SH-SY5Y (cell line): ENCODE data around the gene TPR.

Experiments used
- GATA2 ChIP-seq: IDR thresholded peaks from 2 replicates; pipeline ENCODE4 v1.6.1; 2011; ENCODE audit warnings: mild to moderate bottlenecking, low read depth, low read length
- GATA3 ChIP-seq: IDR thresholded peaks from 2 replicates; pipeline ENCODE4 v1.6.1; 2011; ENCODE audit warnings: low read depth, mild to moderate bottlenecking, low read length, moderate library complexity

Gene TPR

GRCh38 chr1:186375152-186375928 is at the start of gene TPR, which contains the start of gene ODR4:
TSS of gene TPR (minus strand) at chr1:186375253. CDS start at chr1:186375028, 225 bp downstream.
TSS of gene ODR4 (plus strand) at chr1:186375838. CDS start at chr1:186379786, 3,948 bp downstream.
- TF ChIP-seq GATA2 (peak; percentile 44), GATA3 (no peak)

GRCh38 chr1:186424539-186424938 is 49.5 kb upstream of the TPR start:
- TF ChIP-seq GATA3 (no peak), GATA2 (no peak)

GRCh38 chr1:186421446-186421845 is 46.4 kb upstream of the TPR start:
- TF ChIP-seq GATA3 (no peak), GATA2 (no peak)

- TF ChIP-seq GATA3: no peak
- no peak for TF ChIP-seq GATA2
Measured at GRCh38 chr1:186420923-186421322, 45.9 kb upstream of the TPR start.

GRCh38 chr1:186420311-186420710 is 45.3 kb upstream of the TPR start:
- TF ChIP-seq GATA2 (no peak), GATA3 (no peak)

GRCh38 chr1:186418503-186418902 is 43.5 kb upstream of the TPR start:
- TF ChIP-seq GATA3: no peak
- TF ChIP-seq GATA2: no peak

- TF ChIP-seq GATA2 (no peak), GATA3 (no peak)
Measured at GRCh38 chr1:186413319-186413718, 38.3 kb upstream of the TPR start.

GRCh38 chr1:186409091-186409490 is 34.0 kb upstream of the TPR start:
- TF ChIP-seq GATA2 (no peak), GATA3 (no peak)

- TF ChIP-seq GATA2: no peak
- TF ChIP-seq GATA3: no peak
Measured at GRCh38 chr1:186404454-186405051, 29.5 kb upstream of the TPR start.

- no peak for TF ChIP-seq GATA3
- TF ChIP-seq GATA2: no peak
Measured at GRCh38 chr1:186403632-186404031, 28.6 kb upstream of the TPR start.

- TF ChIP-seq GATA3 (no peak), GATA2 (no peak)
Measured at GRCh38 chr1:186391841-186392240, 16.8 kb upstream of the TPR start.

GRCh38 chr1:186390925-186391324 is 15.9 kb upstream of the TPR start:
- no peak for TF ChIP-seq GATA3
- TF ChIP-seq GATA2: no peak

GRCh38 chr1:186386725-186387383 is 11.8 kb upstream of the TPR start:
- TF ChIP-seq GATA3 (no peak), GATA2 (no peak)

GRCh38 chr1:186375929-186376319 is 871 bp upstream of the TPR start:
- no peak for TF ChIP-seq GATA3

- TF ChIP-seq GATA2: no peak
- TF ChIP-seq GATA3: no peak
Measured at GRCh38 chr1:186374303-186375151, 526 bp downstream of the TPR start.
